ENCODE results near the gene STK39. TPM values are rescaled to one million over a fixed set of nuclear protein-coding genes. Genes with fewer than 3 reads are reported as not detected.
A peak's percentile ranks its signal among the peaks of the same experiment; 100 is the strongest.

The STK39 gene
- total and polyA plus RNA-seq, 2 of the 4 experiments (the other 2 are of a cell fraction) = 11.8 to 16.4 TPM

DNA sequence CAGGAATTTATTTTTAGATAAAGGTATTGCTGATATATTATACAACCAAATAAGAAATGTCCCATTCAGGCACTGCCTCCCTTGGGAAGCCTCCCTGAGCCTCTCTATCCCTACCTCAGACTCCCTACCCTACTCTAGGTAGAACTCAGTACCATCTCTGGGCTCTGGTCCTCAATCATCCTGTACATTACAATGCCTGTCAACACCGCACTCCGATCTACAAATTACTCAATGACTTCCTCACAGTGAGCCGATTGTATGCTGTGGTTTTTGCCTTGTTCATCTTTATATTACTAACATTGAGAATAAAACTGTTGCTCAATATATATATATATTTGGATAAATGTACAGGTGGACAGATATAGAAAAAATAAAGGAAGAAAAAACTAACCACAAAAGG lies 207.5 kb downstream of the STK39 start:
- ATAC-seq (ENCODE audit: low read depth) = no peak
- Histone ChIP-seq H3K9ac (ENCODE audit: low read depth, low read length) (no peak overlapping the region), H2AK9ac (replicated peaks; ENCODE audit: low read depth, low read length, poor library complexity) (no peak overlapping the region), H2BK5ac (ENCODE audit: low read depth, low read length, poor library complexity, severe bottlenecking) (no peak overlapping the region), H3K9me3 (ENCODE audit: control insufficient read depth, insufficient read depth, low read length) (no peaks in the 10 kb centered on the region), H3K4me3 (ENCODE audit: insufficient read depth, low read depth, low read length) (no peak overlapping the region), H4K8ac (ENCODE audit: low read depth in 2 of 2, low read length in 2 of 2) (no peak overlapping the region), H3K4ac (ENCODE audit: low read depth, low read length) (0 out of 2 replicates have a peak overlapping the region, but pooled peaks have one; percentile 13), H3K4me2 (ENCODE audit: low read depth, low read length) (no peak overlapping the region), H3K9me1 (ENCODE audit: insufficient read depth, low read length) (no peaks in the 10 kb centered on the region; the same call in 1 of the 2 replicates), H4K5ac (ENCODE audit: low read depth, low read length) (no peak overlapping the region), H3K56ac (ENCODE audit: extremely low read depth, insufficient read depth, low read length) (no peak overlapping the region), H2AFZ (replicated peaks; ENCODE audit: low read length, poor library complexity) (no peak overlapping the region), H3K27me3 (ENCODE audit: control insufficient read depth, insufficient read depth, low read length) (no peaks in the 10 kb centered on the region), H3K23ac (ENCODE audit: low read depth, low read length) (no peak overlapping the region), H3K4me1 (ENCODE audit: control insufficient read depth, insufficient read depth, low read length) (peaks cover 3% of the 10 kb centered on the region; the same call in 1 of the 2 replicates), H2BK20ac (ENCODE audit: low read depth, low read length) (no peak overlapping the region), H3K36me3 (ENCODE audit: control insufficient read depth, insufficient read depth, low read length) (no peaks in the 10 kb centered on the region; the same call in 1 of the 2 replicates), H3K18ac (ENCODE audit: low read depth, low read length) (no peak overlapping the region), H2BK15ac (ENCODE audit: low read depth, low read length) (no peak overlapping the region), H4K91ac (ENCODE audit: insufficient read depth, low read depth, low read length) (no peak overlapping the region), H3K14ac (replicated peaks; ENCODE audit: low read depth, low read length) (no peak overlapping the region), H3K27ac (ENCODE audit: insufficient read depth, low read length) (no peak overlapping the region), H2AK5ac (ENCODE audit: low read depth, low read length) (peak overlapping the region; percentile 46; the same call in 1 of the 2 replicates), H2BK120ac (ENCODE audit: low read depth, low read length) (no peak overlapping the region), H4K20me1 (ENCODE audit: insufficient read depth, low read length) (no peaks in the 10 kb centered on the region), H3K79me1 (ENCODE audit: low read depth in 1 of 2, low read length in 2 of 2) (peaks cover 0 to 8% of the 10 kb centered on the region in 2 experiments; a peak in 3 of 4 replicates)
- BruUV-seq (replicated peaks) = no TSS peak
- in situ Hi-C loops (cut with MboI; ENCODE audit: low sequenced_read_pairs) = no loop called here
- no peak for TF ChIP-seq NFE2L2 (IDR thresholded peaks at IDR 0.05; ENCODE audit: low read depth, low read length)
- no peak for TF ChIP-seq SMC3 (IDR thresholded peaks at IDR 0.05; ENCODE audit: low read depth, low read length)
- no peak for TF ChIP-seq CEBPB (IDR thresholded peaks at IDR 0.05; ENCODE audit: low read depth, low read length)
- TF ChIP-seq MAFK (IDR thresholded peaks at IDR 0.05; ENCODE audit: low read depth, low read length) = no peak
- TF ChIP-seq POLR2A (IDR thresholded peaks at IDR 0.05; ENCODE audit: low read depth, low read length) = no peak
- no peak for TF ChIP-seq RFX5 (IDR thresholded peaks at IDR 0.05; ENCODE audit: low read depth, low read length)
- no peak for TF ChIP-seq MAZ (IDR thresholded peaks at IDR 0.05; ENCODE audit: borderline replicate concordance, low read depth, low read length)
- TF ChIP-seq MXI1 (IDR thresholded peaks at IDR 0.05; ENCODE audit: borderline replicate concordance, low read depth, low read length) = no peak
- TF ChIP-seq CHD1 (IDR thresholded peaks at IDR 0.05; ENCODE audit: low read depth, low read length) = no peak
- TF ChIP-seq RAD21 (IDR thresholded peaks at IDR 0.05; ENCODE audit: low read length) = no peak
- no peak for TF ChIP-seq FOS (IDR thresholded peaks at IDR 0.05; ENCODE audit: low read depth, low read length)
- no peak for TF ChIP-seq RCOR1 (IDR thresholded peaks at IDR 0.05; ENCODE audit: insufficient replicate concordance, low read length)
- TF ChIP-seq ELK1 (IDR thresholded peaks at IDR 0.05; ENCODE audit: borderline replicate concordance, low read depth, low read length) = no peak
- TF ChIP-seq, protein P1, sequence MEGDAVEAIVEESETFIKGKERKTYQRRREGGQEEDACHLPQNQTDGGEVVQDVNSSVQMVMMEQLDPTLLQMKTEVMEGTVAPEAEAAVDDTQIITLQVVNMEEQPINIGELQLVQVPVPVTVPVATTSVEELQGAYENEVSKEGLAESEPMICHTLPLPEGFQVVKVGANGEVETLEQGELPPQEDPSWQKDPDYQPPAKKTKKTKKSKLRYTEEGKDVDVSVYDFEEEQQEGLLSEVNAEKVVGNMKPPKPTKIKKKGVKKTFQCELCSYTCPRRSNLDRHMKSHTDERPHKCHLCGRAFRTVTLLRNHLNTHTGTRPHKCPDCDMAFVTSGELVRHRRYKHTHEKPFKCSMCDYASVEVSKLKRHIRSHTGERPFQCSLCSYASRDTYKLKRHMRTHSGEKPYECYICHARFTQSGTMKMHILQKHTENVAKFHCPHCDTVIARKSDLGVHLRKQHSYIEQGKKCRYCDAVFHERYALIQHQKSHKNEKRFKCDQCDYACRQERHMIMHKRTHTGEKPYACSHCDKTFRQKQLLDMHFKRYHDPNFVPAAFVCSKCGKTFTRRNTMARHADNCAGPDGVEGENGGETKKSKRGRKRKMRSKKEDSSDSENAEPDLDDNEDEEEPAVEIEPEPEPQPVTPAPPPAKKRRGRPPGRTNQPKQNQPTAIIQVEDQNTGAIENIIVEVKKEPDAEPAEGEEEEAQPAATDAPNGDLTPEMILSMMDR (conservative IDR thresholded peaks at IDR 0.05; ENCODE audit: low read depth, low read length) = no peak
- no peak for TF ChIP-seq USF2 (IDR thresholded peaks at IDR 0.05; ENCODE audit: low read depth, low read length)
- TF ChIP-seq BHLHE40 (IDR thresholded peaks at IDR 0.05; ENCODE audit: low read depth, low read length) = no peak
- CTCF ChIA-PET = interaction anchor here (0.7 kb wide), 1 partner anchor 10 kb away, joined by 3 read pairs; no protein-coding TSS in a partner anchor
- dilution Hi-C loops (cut with HindIII; ENCODE audit: low sequenced_read_pairs, unreplicated experiment) = no loop called here
- intact Hi-C loops (cut with micrococcal nuclease) = no loop called here
- no peak for DNase-seq
- POLR2A ChIA-PET (ENCODE audit: unreplicated experiment) = no interaction called here
- no CpG with 5 or more reads among the region's 3 CpGs for WGBS, 2 experiments (ENCODE audit: extremely low coverage in 2 of 2, insufficient read length in 1 of 2)
